Nephron (organoid): ENCODE data around the gene STK10.

Source experiments
- H3K27ac Mint-ChIP-seq, 3 experiments: 2 replicates each; pipeline ENCODE4 v1.8.0; 2020; ENCODE audit warnings: mixed read lengths in 3 of 3, mild to moderate bottlenecking in 2 of 3, moderate library complexity in 1 of 3
- H3K27me3 Mint-ChIP-seq: 2 replicates; pipeline ENCODE4 v1.8.0; 2021; ENCODE audit warnings: low read depth, mild to moderate bottlenecking, moderate library complexity, mixed read lengths
- H3K36me3 Mint-ChIP-seq: 2 replicates; pipeline ENCODE4 v1.8.0; 2020; ENCODE audit warnings: low read depth, mixed read lengths
- H3K4me1 Mint-ChIP-seq: 2 replicates; pipeline ENCODE4 v1.8.0; 2020; ENCODE audit warnings: mixed read lengths
- H3K4me3 Mint-ChIP-seq, 3 experiments: 2 replicates each; pipeline ENCODE4 v1.8.0; 2020; ENCODE audit warnings: mild to moderate bottlenecking in 3 of 3, mixed read lengths in 3 of 3, moderate library complexity in 2 of 3
- H3K9me3 Mint-ChIP-seq: 2 replicates; pipeline ENCODE4 v1.8.0; 2020; ENCODE audit warnings: mixed read lengths
- TF ChIP-seq, protein P1 (sequence below), 3 experiments: fragments of 200-600 bp; sonication (generic); IDR thresholded peaks; one replicate each; pipeline ENCODE4 v1.5.0; 2021; ENCODE audit warnings: antibody characterized with exemption in 3 of 3; ENCODE audit not compliant: unreplicated experiment in 3 of 3

STK10 gene

DNA sequence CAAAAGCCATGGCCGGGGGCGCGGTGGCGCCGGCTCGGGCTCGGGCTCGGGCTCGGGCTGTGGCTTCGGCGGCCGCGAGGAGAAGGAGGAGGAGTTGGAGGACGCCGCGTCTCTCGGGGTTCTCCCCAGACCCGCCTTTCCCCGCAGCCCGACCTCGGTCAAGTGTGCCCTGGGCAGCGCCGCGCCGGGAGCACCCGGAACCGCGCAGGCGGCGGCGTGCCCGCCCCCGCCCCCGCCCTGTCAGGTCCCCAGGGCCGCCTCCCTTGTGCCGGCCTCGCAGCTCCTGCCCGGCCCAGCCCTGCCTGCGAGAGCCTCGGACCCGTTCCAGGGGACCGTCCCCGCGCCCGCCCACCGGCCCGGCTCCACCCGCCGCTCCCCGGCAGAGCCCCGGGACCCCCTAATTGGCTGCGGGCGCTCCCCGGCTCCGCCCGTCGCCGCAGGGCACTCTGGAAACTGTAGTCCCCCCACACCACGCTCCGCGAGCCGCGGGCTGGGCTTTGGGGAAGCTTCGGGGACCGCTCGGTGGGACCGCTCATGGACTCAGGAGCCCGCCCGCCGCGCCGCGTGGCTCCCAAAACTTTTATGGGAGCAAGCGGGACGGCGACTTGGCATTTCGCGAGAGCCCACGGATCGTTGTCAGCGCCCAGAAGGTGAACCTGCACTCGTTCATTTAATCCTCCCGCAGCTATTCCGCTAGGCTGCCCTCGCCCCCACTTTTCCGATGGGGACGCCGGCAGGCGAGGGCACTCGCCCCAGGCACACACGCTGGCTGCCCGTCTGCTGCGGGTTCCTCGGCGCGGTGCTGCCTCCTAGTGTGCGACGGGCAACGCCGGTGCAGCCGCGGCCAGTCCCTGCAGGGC lies at the start of gene STK10:
Gene STK10 (minus strand): TSS at position 192 of the 860 bp plus-strand sequence. CDS start 182 bp downstream, at position 10.
- peak within 1 kb of the TSS; percentile 41 to 76 (median 59) for H3K27ac Mint-ChIP-seq
- TF ChIP-seq, protein P1, sequence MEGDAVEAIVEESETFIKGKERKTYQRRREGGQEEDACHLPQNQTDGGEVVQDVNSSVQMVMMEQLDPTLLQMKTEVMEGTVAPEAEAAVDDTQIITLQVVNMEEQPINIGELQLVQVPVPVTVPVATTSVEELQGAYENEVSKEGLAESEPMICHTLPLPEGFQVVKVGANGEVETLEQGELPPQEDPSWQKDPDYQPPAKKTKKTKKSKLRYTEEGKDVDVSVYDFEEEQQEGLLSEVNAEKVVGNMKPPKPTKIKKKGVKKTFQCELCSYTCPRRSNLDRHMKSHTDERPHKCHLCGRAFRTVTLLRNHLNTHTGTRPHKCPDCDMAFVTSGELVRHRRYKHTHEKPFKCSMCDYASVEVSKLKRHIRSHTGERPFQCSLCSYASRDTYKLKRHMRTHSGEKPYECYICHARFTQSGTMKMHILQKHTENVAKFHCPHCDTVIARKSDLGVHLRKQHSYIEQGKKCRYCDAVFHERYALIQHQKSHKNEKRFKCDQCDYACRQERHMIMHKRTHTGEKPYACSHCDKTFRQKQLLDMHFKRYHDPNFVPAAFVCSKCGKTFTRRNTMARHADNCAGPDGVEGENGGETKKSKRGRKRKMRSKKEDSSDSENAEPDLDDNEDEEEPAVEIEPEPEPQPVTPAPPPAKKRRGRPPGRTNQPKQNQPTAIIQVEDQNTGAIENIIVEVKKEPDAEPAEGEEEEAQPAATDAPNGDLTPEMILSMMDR (IDR thresholded peaks at IDR 0.05; ENCODE audit: unreplicated experiment in 3 of 3) = peak; percentile 84 to 93 (median 85)

DNA sequence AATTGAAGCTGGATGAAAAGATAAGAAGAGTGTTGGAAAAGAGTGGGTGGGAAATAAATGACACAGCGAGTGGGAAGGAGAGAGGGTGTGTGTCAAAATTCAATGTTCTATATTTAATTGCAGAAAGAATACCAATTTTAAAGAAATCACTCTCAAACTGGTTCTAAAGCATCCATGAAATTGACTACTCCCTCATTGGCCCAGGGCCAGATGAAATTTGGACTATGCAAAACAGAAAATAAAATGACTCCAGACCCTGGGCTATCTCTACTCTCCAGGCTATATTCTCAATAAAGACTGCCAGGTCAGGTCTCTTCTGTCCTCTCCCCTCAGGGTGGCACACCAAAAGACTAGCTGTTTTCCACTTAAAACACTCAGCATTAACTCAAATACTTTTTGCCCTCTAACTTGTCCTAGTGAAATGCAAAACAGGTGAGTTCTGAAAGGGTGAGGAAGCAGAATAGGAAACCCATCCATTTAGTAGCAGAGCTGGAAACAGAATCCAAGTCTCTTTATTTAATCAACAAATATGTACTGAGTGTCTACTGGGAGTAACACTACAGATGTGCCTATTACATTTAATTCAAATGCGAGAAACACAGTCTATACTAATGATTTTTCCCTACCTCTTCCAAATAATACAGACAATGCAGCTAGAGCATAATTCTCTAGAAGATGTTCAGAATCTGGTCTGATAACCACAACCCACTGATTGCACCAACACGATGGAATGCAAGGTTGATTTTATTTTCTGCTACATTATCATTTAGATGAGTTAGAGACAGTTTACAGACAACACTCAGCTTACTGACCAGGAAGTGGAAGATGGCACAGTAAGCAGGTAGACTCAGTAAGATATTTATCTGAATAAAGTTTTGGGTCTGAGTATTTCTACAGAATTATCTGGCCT lies 48.1 kb upstream of the STK10 start:
- Mint-ChIP-seq H3K4me1 (peaks cover 31% of the 10 kb centered on the region), H3K4me3 (no peak overlapping the region), H3K9me3 (no peaks in the 10 kb centered on the region), H3K36me3 (peaks cover 26% of the 10 kb centered on the region), H3K27ac (peak overlapping the region in 2 of 3 experiments; percentile 5 to 33), H3K27me3 (no peaks in the 10 kb centered on the region)
- TF ChIP-seq, protein P1 (IDR thresholded peaks at IDR 0.05; ENCODE audit: unreplicated experiment in 3 of 3) = no peak

More for the DNA sequence above, at the start of gene STK10:
- Mint-ChIP-seq H3K27me3 (peaks cover 32% of the 10 kb centered on the region), H3K36me3 (peaks cover under 1% of the 10 kb centered on the region), H3K9me3 (no peaks in the 10 kb centered on the region), H3K4me1 (peaks cover 21% of the 10 kb centered on the region), H3K4me3 (peak within 1 kb of the TSS; percentile 89 to 94 (median 93))

GRCh38 chr5:172235132-172235780 lies 47.2 kb upstream of the STK10 start:
- Mint-ChIP-seq H3K36me3 (peaks cover 33% of the 10 kb centered on the region), H3K4me1 (peaks cover 31% of the 10 kb centered on the region), H3K4me3 (no peak overlapping the region), H3K27me3 (no peaks in the 10 kb centered on the region), H3K9me3 (no peaks in the 10 kb centered on the region), H3K27ac (peak overlapping the region; percentile 19 to 33 (median 27))
- TF ChIP-seq, protein P1 (IDR thresholded peaks at IDR 0.05; ENCODE audit: unreplicated experiment in 3 of 3) = no peak

DNA sequence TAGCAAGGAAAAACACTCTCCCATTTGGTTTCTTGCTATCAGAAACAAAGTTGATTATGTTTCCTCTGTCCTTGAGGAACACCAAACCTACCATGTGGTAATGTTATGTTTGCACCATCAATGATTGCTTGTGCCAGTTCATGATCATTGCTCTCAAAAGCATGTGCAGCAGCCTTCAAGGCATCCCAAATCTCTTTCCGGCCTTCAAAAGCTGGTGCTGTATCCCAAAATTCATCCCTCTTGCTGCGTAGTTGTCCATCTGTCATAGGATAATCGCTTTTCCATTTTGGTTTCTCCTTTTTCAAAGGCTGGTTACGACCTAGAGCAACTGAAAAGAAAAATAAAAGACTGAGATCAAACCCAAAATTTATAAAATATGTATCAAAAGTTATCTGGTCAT lies 46.0 kb upstream of the STK10 start:
- Mint-ChIP-seq H3K4me1 (peaks cover 31% of the 10 kb centered on the region), H3K36me3 (peaks cover 43% of the 10 kb centered on the region), H3K27me3 (no peaks in the 10 kb centered on the region), H3K27ac (no peak overlapping the region), H3K4me3 (no peak overlapping the region), H3K9me3 (no peaks in the 10 kb centered on the region)
- TF ChIP-seq, protein P1 (IDR thresholded peaks at IDR 0.05; ENCODE audit: unreplicated experiment in 3 of 3) = no peak

DNA sequence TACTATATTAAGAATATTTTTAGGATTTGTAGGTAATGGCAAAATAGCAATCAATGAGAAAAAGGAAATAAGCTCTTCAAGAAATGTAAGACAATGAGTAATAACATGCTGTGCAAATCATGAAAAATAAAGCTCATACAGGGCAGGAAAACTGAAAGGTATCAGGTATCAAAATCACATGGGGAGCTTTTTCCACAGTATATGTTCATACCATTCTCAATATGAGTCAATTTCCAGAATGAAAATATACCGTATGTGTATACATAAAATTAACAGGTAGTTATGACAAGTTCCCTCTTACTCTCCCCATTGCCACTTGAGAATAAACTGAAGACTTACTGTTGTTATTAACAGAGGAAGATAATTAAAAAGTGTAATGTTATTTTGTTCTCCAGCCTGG lies 41.9 kb upstream of the STK10 start:
- Mint-ChIP-seq H3K36me3 (peaks cover 72% of the 10 kb centered on the region), H3K4me1 (peaks cover 2% of the 10 kb centered on the region), H3K9me3 (no peaks in the 10 kb centered on the region), H3K4me3 (no peak overlapping the region), H3K27ac (no peak overlapping the region), H3K27me3 (no peaks in the 10 kb centered on the region)
- TF ChIP-seq, protein P1 (IDR thresholded peaks at IDR 0.05; ENCODE audit: unreplicated experiment in 3 of 3) = no peak
